ENCODE data around the gene FNDC8.
"Not testable (repeated sequence)": the region's sequence is repeated elsewhere in the genome, so short reads cannot be mapped to it uniquely, and the experiment has no call there.

FNDC8 gene

GRCh38 chr17:35169835-35170363 lies 48.5 kb downstream of the FNDC8 start:
- DNase-seq: no peak

GRCh38 chr17:35170968-35171771 lies 49.8 kb downstream of the FNDC8 start:
- no peak for DNase-seq

GRCh38 chr17:35171834-35172233 lies 50.4 kb downstream of the FNDC8 start:
- DNase-seq: no peak

- not testable (repeated sequence) for DNase-seq
These were observed 50.9 kb downstream of the FNDC8 start for GRCh38 chr17:35172321-35172720.

- DNase-seq: no peak
These were observed 53.5 kb downstream of the FNDC8 start for GRCh38 chr17:35174835-35175334.

- DNase-seq: no peak
These were observed 54.4 kb downstream of the FNDC8 start for GRCh38 chr17:35175638-35176415.

- DNase-seq: no peak
These were observed 55.5 kb downstream of the FNDC8 start for GRCh38 chr17:35176897-35177296.

- not testable (repeated sequence) for DNase-seq
These were observed 58.0 kb downstream of the FNDC8 start for GRCh38 chr17:35179379-35179778.

Data from amygdala (tissue), 56 donors.